GM12891 (cell line): Measurements from ENCODE around the gene SCN8A.

Experiments
- PAX5 ChIP-seq: IDR thresholded peaks from 2 replicates; pipeline ENCODE4 v1.6.1; 2011; ENCODE audit warnings: low read length, moderate library complexity, mild to moderate bottlenecking; ENCODE audit not compliant: insufficient read depth, severe bottlenecking
- POLR2A ChIP-seq: IDR thresholded peaks from 2 replicates; pipeline ENCODE4 v1.6.1; 2011; ENCODE audit warnings: low read depth, low read length, control low read depth
- POLR2AphosphoS5 ChIP-seq: IDR thresholded peaks from 2 replicates; pipeline ENCODE4 v1.6.1; 2011; ENCODE audit warnings: low read depth, low read length, control low read depth
- POU2F2 ChIP-seq: IDR thresholded peaks from 2 replicates; pipeline ENCODE4 v1.6.1; 2011; ENCODE audit warnings: low read depth, mild to moderate bottlenecking, control low read depth, low read length, moderate library complexity
- SPI1 ChIP-seq: IDR thresholded peaks from 2 replicates; pipeline ENCODE4 v1.6.1; 2011; ENCODE audit warnings: low read depth, low read length, control low read depth
- TAF1 ChIP-seq: IDR thresholded peaks from 2 replicates; pipeline ENCODE4 v1.6.1; 2011; ENCODE audit warnings: low read depth, low read length, control low read depth

DNA sequence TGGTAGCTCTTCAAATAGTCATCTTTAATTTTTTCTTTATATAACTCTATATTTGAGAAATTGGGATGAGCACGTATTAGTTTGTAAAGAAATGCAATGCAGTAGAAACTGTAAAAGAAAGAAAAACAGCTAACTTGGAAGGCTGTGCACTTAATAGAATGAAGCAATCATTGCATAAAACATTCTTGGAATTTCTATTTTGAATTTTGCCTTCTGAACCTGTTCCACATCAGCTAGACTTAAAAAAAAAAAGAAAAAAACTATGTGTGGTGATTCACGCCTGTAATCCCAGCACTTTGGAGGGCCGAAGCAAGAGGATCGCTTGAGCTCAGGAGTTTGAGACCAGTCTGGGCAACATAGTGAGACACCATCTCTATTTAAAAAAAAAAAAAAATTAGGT lies 29.4 kb downstream of the SCN8A start:
- TF ChIP-seq POLR2A (no peak), SPI1 (no peak), POLR2AphosphoS5 (no peak), TAF1 (no peak), POU2F2 (no peak), PAX5 (no peak)
